Astrocyte (in vitro differentiated cells and primary cell): ENCODE results near the gene COL26A1. TPM values are rescaled to one million over a fixed set of nuclear protein-coding genes. Genes with fewer than 3 reads are reported as not detected.

Source experiments
- DNase-seq: peaks from one replicate; pipeline ENCODE4 v3.0.0-alpha.2; 2010; ENCODE audit warnings: low read depth
- FAIRE-seq: peaks from 2 replicates; lab custom pipeline; 2011; peaks lifted over from hg19 to GRCh38; lab: Jason Lieb, UNC
- H2AFZ ChIP-seq: 2 replicates; pipeline ENCODE4 v1.6.0; 2012; ENCODE audit warnings: low read depth, low read length, inconsistent platforms
- H3K27ac ChIP-seq: 2 replicates; pipeline ENCODE4 v1.5.1; 2011; ENCODE audit warnings: low read depth, low read length, inconsistent platforms
- H3K27me3 ChIP-seq: 2 replicates; pipeline ENCODE4 v1.6.0; 2011; ENCODE audit warnings: low read length, inconsistent platforms; ENCODE audit not compliant: insufficient read depth
- H3K36me3 ChIP-seq: 2 replicates; pipeline ENCODE4 v1.5.1; 2011; ENCODE audit warnings: low read length, inconsistent platforms; ENCODE audit not compliant: insufficient read depth
- H3K4me1 ChIP-seq: 2 replicates; pipeline ENCODE4 v1.5.1; 2011; ENCODE audit warnings: low read length, inconsistent platforms; ENCODE audit not compliant: insufficient read depth
- H3K4me2 ChIP-seq: 2 replicates; pipeline ENCODE4 v1.6.0; 2012; ENCODE audit warnings: low read length, inconsistent platforms
- H3K4me3 ChIP-seq: 2 replicates; pipeline ENCODE4 v1.5.1; 2011; ENCODE audit warnings: low read depth, mild to moderate bottlenecking, low read length, inconsistent platforms; ENCODE audit not compliant: insufficient read depth
- H3K79me2 ChIP-seq: 2 replicates; pipeline ENCODE4 v1.6.0; 2012; ENCODE audit warnings: mild to moderate bottlenecking, low read length, inconsistent platforms; ENCODE audit not compliant: insufficient read depth
- H3K9ac ChIP-seq: 2 replicates; pipeline ENCODE4 v1.6.0; 2012; ENCODE audit warnings: mild to moderate bottlenecking, low read length, inconsistent platforms
- H3K9me3 ChIP-seq: 2 replicates; pipeline ENCODE4 v1.5.1; 2012; ENCODE audit warnings: low read depth, mild to moderate bottlenecking, low read length, inconsistent platforms; ENCODE audit not compliant: insufficient read depth
- H4K20me1 ChIP-seq: 2 replicates; pipeline ENCODE4 v1.6.0; 2012; ENCODE audit warnings: low read length, inconsistent platforms; ENCODE audit not compliant: insufficient read depth
- H3K27ac Mint-ChIP-seq: one replicate; pipeline ENCODE4 v1.8.0; 2021; ENCODE audit warnings: mild to moderate bottlenecking, mixed read lengths; ENCODE audit not compliant: unreplicated experiment
- H3K27me3 Mint-ChIP-seq: one replicate; pipeline ENCODE4 v1.8.0; 2021; ENCODE audit warnings: low read depth, mixed read lengths; ENCODE audit not compliant: unreplicated experiment
- H3K36me3 Mint-ChIP-seq: one replicate; pipeline ENCODE4 v1.8.0; 2021; ENCODE audit warnings: low read depth, mixed read lengths; ENCODE audit not compliant: unreplicated experiment
- H3K4me1 Mint-ChIP-seq: one replicate; pipeline ENCODE4 v1.8.0; 2021; ENCODE audit warnings: low read depth, mixed read lengths; ENCODE audit not compliant: unreplicated experiment
- H3K4me3 Mint-ChIP-seq: one replicate; pipeline ENCODE4 v1.8.0; 2021; ENCODE audit warnings: mild to moderate bottlenecking, moderate library complexity, mixed read lengths; ENCODE audit not compliant: unreplicated experiment
- H3K9me3 Mint-ChIP-seq: one replicate; pipeline ENCODE4 v1.8.0; 2021; ENCODE audit warnings: mild to moderate bottlenecking, mixed read lengths; ENCODE audit not compliant: unreplicated experiment
- EZH2 ChIP-seq: IDR thresholded peaks from 2 replicates; pipeline ENCODE4 v1.6.1; 2012; ENCODE audit warnings: mild to moderate bottlenecking, low read length, inconsistent platforms; ENCODE audit not compliant: insufficient read depth
- total RNA-seq: library from RNA; stranded (reverse); gene quantifications from 2 replicates; pipeline ENCODE4 v1.2.1, GENCODE V29; 2021
- TF ChIP-seq, protein P1 (sequence below): IDR thresholded peaks from 2 replicates; pipeline ENCODE4 v1.5.1; 2011; ENCODE audit warnings: low read depth, mild to moderate bottlenecking, inconsistent platforms, low read length, moderate library complexity; ENCODE audit not compliant: insufficient read depth

The COL26A1 gene
- total RNA-seq, 1 donor from 2014 or later = 7.1 TPM

DNA sequence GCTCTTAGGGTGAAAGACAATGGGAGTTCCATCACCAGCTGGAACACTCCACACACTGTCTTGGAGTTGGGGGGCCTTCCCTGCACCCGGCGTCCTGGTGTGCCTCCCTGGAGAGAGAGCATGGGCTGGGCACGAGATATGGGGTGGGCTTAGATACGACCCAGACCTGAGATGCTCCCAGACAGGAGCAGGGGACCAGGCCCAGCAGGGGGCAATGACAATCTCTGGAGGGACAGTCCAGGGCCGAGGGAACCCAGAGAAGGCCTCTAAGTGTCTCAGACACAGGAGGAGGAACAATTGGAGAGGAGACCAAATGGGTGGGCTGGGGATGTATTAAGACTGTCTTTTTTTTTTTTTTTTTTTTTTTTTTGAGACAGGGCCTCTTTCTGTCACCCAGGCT is 226.4 kb downstream of the COL26A1 start:
- no peak overlapping the region for H3K9ac ChIP-seq
- no peak overlapping the region for H3K4me2 ChIP-seq
- H3K27me3 ChIP-seq = peaks cover 2% of the 10 kb centered on the region
- H3K9me3 ChIP-seq = no peaks in the 10 kb centered on the region
- H3K79me2 ChIP-seq = no peaks in the 10 kb centered on the region
- H3K4me1 ChIP-seq = no peaks in the 10 kb centered on the region
- Mint-ChIP-seq H3K4me1 (no peaks in the 10 kb centered on the region), H3K27me3 (peaks cover 38% of the 10 kb centered on the region), H3K36me3 (peaks cover 2% of the 10 kb centered on the region), H3K27ac (no peak overlapping the region), H3K9me3 (no peaks in the 10 kb centered on the region), H3K4me3 (no peak overlapping the region)
- no peaks in the 10 kb centered on the region for H4K20me1 ChIP-seq
- H3K27ac ChIP-seq = no peak overlapping the region
- FAIRE-seq (no peak), DNase-seq (no peak)
- TF ChIP-seq, protein P1, sequence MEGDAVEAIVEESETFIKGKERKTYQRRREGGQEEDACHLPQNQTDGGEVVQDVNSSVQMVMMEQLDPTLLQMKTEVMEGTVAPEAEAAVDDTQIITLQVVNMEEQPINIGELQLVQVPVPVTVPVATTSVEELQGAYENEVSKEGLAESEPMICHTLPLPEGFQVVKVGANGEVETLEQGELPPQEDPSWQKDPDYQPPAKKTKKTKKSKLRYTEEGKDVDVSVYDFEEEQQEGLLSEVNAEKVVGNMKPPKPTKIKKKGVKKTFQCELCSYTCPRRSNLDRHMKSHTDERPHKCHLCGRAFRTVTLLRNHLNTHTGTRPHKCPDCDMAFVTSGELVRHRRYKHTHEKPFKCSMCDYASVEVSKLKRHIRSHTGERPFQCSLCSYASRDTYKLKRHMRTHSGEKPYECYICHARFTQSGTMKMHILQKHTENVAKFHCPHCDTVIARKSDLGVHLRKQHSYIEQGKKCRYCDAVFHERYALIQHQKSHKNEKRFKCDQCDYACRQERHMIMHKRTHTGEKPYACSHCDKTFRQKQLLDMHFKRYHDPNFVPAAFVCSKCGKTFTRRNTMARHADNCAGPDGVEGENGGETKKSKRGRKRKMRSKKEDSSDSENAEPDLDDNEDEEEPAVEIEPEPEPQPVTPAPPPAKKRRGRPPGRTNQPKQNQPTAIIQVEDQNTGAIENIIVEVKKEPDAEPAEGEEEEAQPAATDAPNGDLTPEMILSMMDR = no peak
- TF ChIP-seq EZH2 = no peak
- H3K4me3 ChIP-seq = no peak overlapping the region
- no peak overlapping the region for H2AFZ ChIP-seq
- H3K36me3 ChIP-seq = no peaks in the 10 kb centered on the region

GRCh38 chr7:101589976-101590662 is 227.4 kb downstream of the COL26A1 start:
- H3K27ac Mint-ChIP-seq = no peak overlapping the region

More at GRCh38 chr7:101589976-101590662, 227.4 kb downstream of the COL26A1 start:
- FAIRE-seq (no peak), DNase-seq (no peak)
- Mint-ChIP-seq H3K4me3 (no peak overlapping the region), H3K4me1 (no peaks in the 10 kb centered on the region), H3K36me3 (peaks cover 2% of the 10 kb centered on the region), H3K27me3 (peaks cover 43% of the 10 kb centered on the region), H3K9me3 (peaks cover 3% of the 10 kb centered on the region)
- no peaks in the 10 kb centered on the region for H3K4me1 ChIP-seq
- peaks cover 2% of the 10 kb centered on the region for H3K27me3 ChIP-seq
- no peak overlapping the region for H3K27ac ChIP-seq
- H3K36me3 ChIP-seq = no peaks in the 10 kb centered on the region
- no peaks in the 10 kb centered on the region for H4K20me1 ChIP-seq
- no peaks in the 10 kb centered on the region for H3K79me2 ChIP-seq
- no peaks in the 10 kb centered on the region for H3K9me3 ChIP-seq
- no peak overlapping the region for H3K4me3 ChIP-seq
- no peak overlapping the region for H3K9ac ChIP-seq
- H2AFZ ChIP-seq = no peak overlapping the region
- TF ChIP-seq, protein P1 = no peak
- no peak for TF ChIP-seq EZH2
- H3K4me2 ChIP-seq = no peak overlapping the region
